Bronchial smooth muscle cell (primary cell): ENCODE data around the gene VAC14. TPM values are rescaled to one million over a fixed set of nuclear protein-coding genes. Genes with fewer than 3 reads are reported as not detected.

Experiments
- total RNA-seq: library from RNA; depleted of rRNA; stranded (reverse); fragments of >200 nt; gene quantifications from 2 replicates; pipeline ENCODE4 v1.2.1, GENCODE V29; 2014

The VAC14 gene
- 12.7 and 24.0 TPM in 2 replicates for total RNA-seq

GRCh38 chr16:70800781-70801480, at the start of gene VAC14:
TSS of gene VAC14 (minus strand) at chr16:70801158. CDS start at chr16:70800900, 258 bp downstream.

GRCh38 chr16:70685938-70686375, 115.0 kb downstream of the VAC14 start, which contains the start of gene MTSS2:
TSS of gene MTSS2 (minus strand) at chr16:70686053. CDS start at chr16:70685791, 262 bp downstream.

GRCh38 chr16:70646260-70647241, 154.4 kb downstream of the VAC14 start, which contains the start of gene IL34:
TSS of gene IL34 (plus strand) at chr16:70646559. CDS start at chr16:70646948, 389 bp downstream.

Other genes starting within 250 kb of the VAC14 start
- gene IL34, start 154.6 kb downstream of the VAC14 start, total RNA-seq = 2.4 and 3.9 TPM in 2 replicates
- 7.9 and 13.6 TPM in 2 replicates for gene MTSS2, start 115.1 kb downstream of the VAC14 start, total RNA-seq